Endothelial cell of umbilical vein (primary cell): ENCODE measurements around the gene CHSY1. TPM values are rescaled to one million over a fixed set of nuclear protein-coding genes. Genes with fewer than 3 reads are reported as not detected.

Experiments used
- BruUV-seq: library from RNA; stranded (reverse); fragments of 400-500 nt; replicated peaks from 2 replicates; lab custom pipeline; 2021; lab: Mats Ljungman, UMichigan
- CTCF ChIA-PET: fragments of 300-600, 350-600 bp; sonication (Branson Sonifier 250); formaldehyde crosslinking; loops from one replicate; lab custom pipeline; 2021; ENCODE audit warnings: antibody characterized with exemption, inconsistent platforms; lab: Charles Lee
- POLR2A ChIA-PET: fragments of 300-600, 350-600 bp; sonication (Branson Sonifier 250); formaldehyde crosslinking; loops from one replicate; lab custom pipeline; 2021; ENCODE audit warnings: antibody characterized with exemption, inconsistent platforms; lab: Charles Lee
- DNase-seq: peaks from one replicate; pipeline ENCODE4 v3.0.0-alpha.2; 2011; ENCODE audit warnings: low read depth, low spot score
- FAIRE-seq: peaks from 2 replicates; lab custom pipeline; 2011; peaks lifted over from hg19 to GRCh38; lab: Jason Lieb, UNC
- H2AFZ ChIP-seq: 2 replicates; pipeline ENCODE4 v1.6.0; 2012; ENCODE audit warnings: low read depth, low read length, control low read depth, inconsistent platforms
- H3K27ac ChIP-seq: 2 replicates; pipeline ENCODE4 v1.5.1; 2011; ENCODE audit warnings: low read depth, mild to moderate bottlenecking, control low read depth, low read length, moderate library complexity; ENCODE audit not compliant: insufficient read depth
- H3K27me3 ChIP-seq, 2 experiments: 2 replicates each; pipeline versions ENCODE4 v1.6.0 to v1.6.1; 2011; ENCODE audit warnings: low read length in 2 of 2, mixed read lengths in 1 of 2; ENCODE audit not compliant: control insufficient read depth in 2 of 2, insufficient read depth in 2 of 2
- H3K36me3 ChIP-seq, 2 experiments: 2 replicates in 1 of 2; 3 replicates in 1 of 2; pipeline ENCODE4 v1.5.1; 2011; ENCODE audit warnings: low read length in 2 of 2, mild to moderate bottlenecking in 1 of 2, moderate library complexity in 1 of 2; ENCODE audit not compliant: control insufficient read depth in 2 of 2, insufficient read depth in 2 of 2; ENCODE audit errors: extremely low read depth in 1 of 2
- H3K4me1 ChIP-seq: 3 replicates; pipeline ENCODE4 v1.5.1; 2011; ENCODE audit warnings: mild to moderate bottlenecking, low read length; ENCODE audit not compliant: control insufficient read depth, insufficient read depth; ENCODE audit errors: extremely low read depth
- H3K4me2 ChIP-seq: 2 replicates; pipeline ENCODE4 v1.6.1; 2011; ENCODE audit warnings: low read length, control low read depth, mixed read lengths; ENCODE audit not compliant: insufficient read depth
- H3K4me3 ChIP-seq, 3 experiments: fragments of 200-600 bp in 1 of 3; sonication (generic), shearing (Covaris generic) in 1 of 3; replicated peaks in 1 of 3; 2 replicates each; pipeline ENCODE4 v1.5.1; 2011 to 2016; ENCODE audit warnings: control low read depth in 3 of 3, low read length in 3 of 3, mild to moderate bottlenecking in 2 of 3, inconsistent platforms in 1 of 3, low read depth in 1 of 3, moderate library complexity in 1 of 3; ENCODE audit not compliant: insufficient read depth in 1 of 3
- H3K79me2 ChIP-seq: 2 replicates; pipeline ENCODE4 v1.6.0; 2012; ENCODE audit warnings: low read length, inconsistent platforms; ENCODE audit not compliant: control insufficient read depth, insufficient read depth
- H3K9ac ChIP-seq: replicated peaks from 2 replicates; pipeline ENCODE3; 2011; ENCODE audit warnings: low read length, control low read depth; ENCODE audit not compliant: insufficient read depth; ENCODE audit errors: extremely low read depth
- H3K9me1 ChIP-seq: replicated peaks from 3 replicates; pipeline ENCODE4 v1.6.0; 2011; ENCODE audit warnings: mild to moderate bottlenecking, low read length; ENCODE audit not compliant: control insufficient read depth, insufficient read depth; ENCODE audit errors: extremely low read depth
- H3K9me3 ChIP-seq: replicated peaks from 2 replicates; pipeline ENCODE4 v1.5.1; 2012; ENCODE audit warnings: low read length, inconsistent platforms; ENCODE audit not compliant: control insufficient read depth, insufficient read depth
- H4K20me1 ChIP-seq: replicated peaks from 2 replicates; pipeline ENCODE3; 2011; ENCODE audit warnings: mild to moderate bottlenecking, low read length; ENCODE audit not compliant: control insufficient read depth, insufficient read depth; ENCODE audit errors: extremely low read depth
- EZH2 ChIP-seq: IDR thresholded peaks from 2 replicates; pipeline ENCODE4 v1.6.1; 2012; ENCODE audit warnings: borderline replicate concordance, low read depth, mild to moderate bottlenecking, moderate library complexity, low read length, inconsistent platforms; ENCODE audit not compliant: severe bottlenecking
- FOS ChIP-seq: IDR thresholded peaks from 2 replicates; pipeline ENCODE4 v1.6.1; 2011; ENCODE audit warnings: mild to moderate bottlenecking, low read length, moderate library complexity, borderline replicate concordance; ENCODE audit not compliant: insufficient read depth
- GATA2 ChIP-seq: IDR thresholded peaks from 2 replicates; pipeline ENCODE4 v1.7.0; 2011; ENCODE audit warnings: low read depth, mild to moderate bottlenecking, moderate library complexity, mixed read lengths, low read length; ENCODE audit not compliant: insufficient read length, insufficient read depth
- JUN ChIP-seq: IDR thresholded peaks from 2 replicates; pipeline ENCODE4 v1.6.1; 2011; ENCODE audit warnings: borderline replicate concordance, low read depth; ENCODE audit not compliant: insufficient read length, insufficient read depth
- MAX ChIP-seq: IDR thresholded peaks from 2 replicates; pipeline ENCODE4 v1.6.1; 2011; ENCODE audit not compliant: insufficient read depth, insufficient read length
- MYC ChIP-seq: IDR thresholded peaks from one replicate; pipeline ENCODE4 v1.6.1; 2011; ENCODE audit warnings: mild to moderate bottlenecking, low read depth, low read length
- POLR2A ChIP-seq: IDR thresholded peaks from 2 replicates; pipeline ENCODE4 v1.6.1; 2012; ENCODE audit warnings: low read depth, mild to moderate bottlenecking, control low read depth, low read length
- POLR2AphosphoS5 ChIP-seq: IDR thresholded peaks from 2 replicates; pipeline ENCODE4 v1.6.1; 2012; ENCODE audit warnings: low read depth, mild to moderate bottlenecking, control low read depth, low read length, moderate library complexity; ENCODE audit not compliant: insufficient read depth
- dilution Hi-C: fragments of 300-500 bp; cut with MboI; formaldehyde crosslinking; loops from one replicate; pipeline ENCODE4 v1.15.0; 2019; ENCODE audit warnings: low sequenced_read_pairs; ENCODE audit not compliant: extremely low pct_ligation_motif_present
- intact Hi-C: fragments of 100-400 bp; cut with micrococcal nuclease; formaldehyde crosslinking; loops from one replicate; pipeline ENCODE4 v1.10.0; 2022
- polyA plus RNA-seq, 4 experiments: library from polyadenylated mRNA; depleted of rRNA in 3 of 4; stranded (reverse) in 3 of 4; unstranded in 1 of 4; fragments of >200 nt; gene quantifications; 2 replicates each; pipeline versions ENCODE4 v1.2.1 to v1.2.3, GENCODE V29; 2011 to 2012; ENCODE audit warnings: missing spikeins in 1 of 4
- total RNA-seq: library from RNA; stranded (reverse); gene quantifications from 2 replicates; pipeline ENCODE4 v1.2.3, GENCODE V29; 2021
- TF ChIP-seq, protein P1 (sequence below), 2 donors: IDR thresholded peaks; 1 replicate in 1 of 2; 2 replicates in 1 of 2; pipeline ENCODE4 v1.5.1; 2011; ENCODE audit warnings: low read length in 2 of 2, mild to moderate bottlenecking in 2 of 2, moderate library complexity in 2 of 2, control low read depth in 1 of 2, inconsistent platforms in 1 of 2, low read depth in 1 of 2; ENCODE audit not compliant: insufficient read depth in 1 of 2; ENCODE audit errors: extremely low read depth in 1 of 2

CHSY1 gene
- total and polyA plus RNA-seq, 2 donors (not counting 3 experiments of a cell fraction or from before 2014, with no cell fraction given) = 23.7 to 50.8 TPM

DNA sequence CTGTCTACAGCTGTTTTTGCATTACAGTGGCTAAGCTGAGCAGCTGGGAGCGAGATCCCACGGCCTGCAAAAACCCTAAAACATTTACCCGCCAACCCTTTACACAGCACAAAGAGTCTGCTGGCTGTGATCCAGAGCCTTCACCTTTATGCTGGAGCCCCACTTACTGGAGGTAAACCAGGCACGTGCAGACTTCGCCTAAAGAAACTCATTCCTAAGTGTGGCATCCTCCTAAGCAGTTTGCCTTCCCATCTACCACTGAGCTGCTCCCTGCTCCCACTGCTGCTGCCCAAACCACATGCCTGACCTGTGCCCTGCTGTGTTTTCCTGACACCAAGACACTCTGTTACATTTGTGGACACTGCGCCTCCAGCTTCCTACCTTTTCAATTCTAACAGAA is 53.0 kb downstream of the CHSY1 start:
- H3K36me3 ChIP-seq = no peaks in the 10 kb centered on the region
- peaks cover 80% of the 10 kb centered on the region for H3K79me2 ChIP-seq
- no peak overlapping the region for H2AFZ ChIP-seq
- H3K4me3 ChIP-seq = no peak overlapping the region
- H3K4me2 ChIP-seq = no peak overlapping the region
- H3K27ac ChIP-seq = no peak overlapping the region
- DNase-seq (no peak), FAIRE-seq (no peak)
- peaks cover 23% of the 10 kb centered on the region for H3K4me1 ChIP-seq
- ChIA-PET CTCF (interaction anchor here (1.1 to 2.0 kb wide), 4 partner anchors 11 to 77 kb away, joined by 3 to 5 read pairs (median 4); no protein-coding TSS in a partner anchor), POLR2A (no interaction called here)
- peaks cover 7% of the 10 kb centered on the region for H4K20me1 ChIP-seq
- no peaks in the 10 kb centered on the region for H3K9me3 ChIP-seq
- TF ChIP-seq MAX (no peak), EZH2 (no peak), POLR2A (no peak), POLR2AphosphoS5 (no peak), JUN (no peak), FOS (no peak), GATA2 (no peak), MYC (no peak)
- TF ChIP-seq, protein P1, sequence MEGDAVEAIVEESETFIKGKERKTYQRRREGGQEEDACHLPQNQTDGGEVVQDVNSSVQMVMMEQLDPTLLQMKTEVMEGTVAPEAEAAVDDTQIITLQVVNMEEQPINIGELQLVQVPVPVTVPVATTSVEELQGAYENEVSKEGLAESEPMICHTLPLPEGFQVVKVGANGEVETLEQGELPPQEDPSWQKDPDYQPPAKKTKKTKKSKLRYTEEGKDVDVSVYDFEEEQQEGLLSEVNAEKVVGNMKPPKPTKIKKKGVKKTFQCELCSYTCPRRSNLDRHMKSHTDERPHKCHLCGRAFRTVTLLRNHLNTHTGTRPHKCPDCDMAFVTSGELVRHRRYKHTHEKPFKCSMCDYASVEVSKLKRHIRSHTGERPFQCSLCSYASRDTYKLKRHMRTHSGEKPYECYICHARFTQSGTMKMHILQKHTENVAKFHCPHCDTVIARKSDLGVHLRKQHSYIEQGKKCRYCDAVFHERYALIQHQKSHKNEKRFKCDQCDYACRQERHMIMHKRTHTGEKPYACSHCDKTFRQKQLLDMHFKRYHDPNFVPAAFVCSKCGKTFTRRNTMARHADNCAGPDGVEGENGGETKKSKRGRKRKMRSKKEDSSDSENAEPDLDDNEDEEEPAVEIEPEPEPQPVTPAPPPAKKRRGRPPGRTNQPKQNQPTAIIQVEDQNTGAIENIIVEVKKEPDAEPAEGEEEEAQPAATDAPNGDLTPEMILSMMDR (IDR thresholded peaks at IDR 0.05; ENCODE audit: extremely low read depth in 1 of 2, insufficient read depth in 1 of 2, low read depth in 1 of 2, low read length in 2 of 2) = no peak
- H3K9me1 ChIP-seq = no peaks in the 10 kb centered on the region
- dilution Hi-C loops = no loop called here
- no peak overlapping the region for H3K9ac ChIP-seq
- intact Hi-C loops = no loop called here
- no TSS peak for BruUV-seq
- no peaks in the 10 kb centered on the region for H3K27me3 ChIP-seq
